ENCODE results near the gene ANGPT4.
"Not testable (repeated sequence)": the region's sequence is repeated elsewhere in the genome, so short reads cannot be mapped to it uniquely, and the experiment has no call there.

ANGPT4 gene

GRCh38 chr20:842547-842940 lies 73.6 kb downstream of the ANGPT4 start:
- no peak for DNase-seq (ENCODE audit: low spot score)

DNA sequence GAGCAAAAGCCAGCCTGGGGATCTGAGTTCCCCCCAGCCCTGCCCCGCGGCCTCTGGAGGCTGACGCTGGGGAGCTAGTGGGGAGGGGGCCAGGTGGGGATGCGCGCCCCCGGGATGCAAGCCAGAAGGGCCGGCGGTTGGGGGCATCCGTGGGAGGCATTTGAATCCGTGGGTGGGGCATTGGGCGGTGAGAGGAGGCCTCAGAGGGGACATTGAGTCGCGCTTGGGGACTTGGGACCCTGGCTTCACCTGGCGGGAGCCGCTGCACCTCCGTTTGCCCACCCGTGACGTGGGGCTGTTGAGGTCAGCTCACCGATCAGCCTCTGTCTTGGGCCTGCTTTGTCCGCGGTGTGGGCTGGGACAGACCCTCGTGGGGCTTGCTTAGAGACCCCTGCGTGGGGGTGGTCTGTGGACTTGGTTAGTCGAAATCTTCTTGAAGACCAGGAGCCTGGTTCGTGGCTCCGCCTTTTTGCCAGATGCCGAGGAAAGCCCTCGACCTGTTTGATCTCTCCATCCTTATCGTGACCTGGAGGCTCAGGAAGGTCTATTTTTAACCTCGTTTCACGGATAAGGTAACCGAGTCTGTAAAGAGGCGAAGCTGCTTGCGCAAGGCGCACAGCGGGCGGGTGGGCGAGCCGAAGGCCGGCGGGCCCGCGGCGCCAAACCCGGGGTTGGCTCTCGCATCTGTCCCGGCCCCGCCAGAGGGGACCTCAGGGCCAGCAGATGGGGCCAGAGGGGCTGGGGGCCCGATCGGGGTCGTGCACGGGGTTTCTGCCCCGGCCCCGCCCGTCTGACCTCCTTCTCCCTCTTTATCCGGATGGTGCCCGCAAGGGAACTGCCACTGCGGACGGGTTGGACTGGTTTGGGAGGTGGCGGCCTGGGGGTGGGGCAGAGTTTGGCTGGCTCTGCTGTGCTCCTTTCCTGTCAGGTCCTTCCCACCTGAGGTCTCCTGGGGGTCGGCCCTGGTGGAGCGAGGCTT lies 74.3 kb downstream of the ANGPT4 start:
- DNase-seq (ENCODE audit: low spot score), result no peak

DNA sequence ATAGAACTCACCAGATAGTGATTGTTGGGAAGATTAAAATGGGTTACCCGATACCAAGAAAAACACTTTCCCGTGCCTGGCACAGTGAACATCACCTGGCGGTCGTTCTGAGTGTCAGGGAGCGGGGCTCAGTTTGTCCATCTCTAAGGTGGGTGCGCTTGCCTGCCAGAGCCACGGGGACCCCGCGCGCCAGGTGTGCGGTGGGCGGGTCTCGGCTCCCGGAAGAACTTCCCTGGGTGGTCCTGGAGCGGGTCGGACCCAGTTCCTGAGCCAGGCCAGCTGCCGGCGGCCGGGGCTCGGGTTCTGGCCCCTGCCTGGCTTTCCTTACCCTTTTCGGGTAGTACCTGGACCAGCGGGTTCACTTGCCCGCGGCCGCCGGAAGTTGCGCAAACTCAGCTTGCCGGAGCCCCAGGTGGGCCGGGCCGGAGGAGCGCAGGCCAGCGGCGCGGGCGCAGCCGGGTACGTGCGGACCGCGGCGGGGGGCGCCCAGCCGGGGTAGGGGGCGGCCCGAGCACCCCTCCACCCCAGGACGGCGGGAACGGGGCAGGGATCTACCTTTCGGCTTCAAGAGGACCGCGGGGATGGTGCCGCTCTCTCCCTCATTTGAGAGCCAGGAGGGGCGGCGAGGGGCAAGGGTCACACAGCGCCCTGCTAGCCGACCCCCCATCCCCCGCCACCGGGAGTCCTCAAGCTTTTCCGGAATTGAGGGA lies 75.1 kb downstream of the ANGPT4 start:
- peak; percentile 43 for DNase-seq (ENCODE audit: low spot score)

- DNase-seq (ENCODE audit: low spot score), result no peak
These were observed 75.7 kb downstream of the ANGPT4 start for GRCh38 chr20:840503-840857.

- no peak for DNase-seq (ENCODE audit: low spot score)
These were observed 76.5 kb downstream of the ANGPT4 start for GRCh38 chr20:839626-840025.

GRCh38 chr20:839015-839414 lies 77.1 kb downstream of the ANGPT4 start:
- no peak for DNase-seq (ENCODE audit: low spot score)

GRCh38 chr20:836190-836589 lies 79.9 kb downstream of the ANGPT4 start:
- no peak for DNase-seq (ENCODE audit: low spot score)

GRCh38 chr20:835608-836045 lies 80.5 kb downstream of the ANGPT4 start:
- DNase-seq (ENCODE audit: low spot score), result no peak

DNA sequence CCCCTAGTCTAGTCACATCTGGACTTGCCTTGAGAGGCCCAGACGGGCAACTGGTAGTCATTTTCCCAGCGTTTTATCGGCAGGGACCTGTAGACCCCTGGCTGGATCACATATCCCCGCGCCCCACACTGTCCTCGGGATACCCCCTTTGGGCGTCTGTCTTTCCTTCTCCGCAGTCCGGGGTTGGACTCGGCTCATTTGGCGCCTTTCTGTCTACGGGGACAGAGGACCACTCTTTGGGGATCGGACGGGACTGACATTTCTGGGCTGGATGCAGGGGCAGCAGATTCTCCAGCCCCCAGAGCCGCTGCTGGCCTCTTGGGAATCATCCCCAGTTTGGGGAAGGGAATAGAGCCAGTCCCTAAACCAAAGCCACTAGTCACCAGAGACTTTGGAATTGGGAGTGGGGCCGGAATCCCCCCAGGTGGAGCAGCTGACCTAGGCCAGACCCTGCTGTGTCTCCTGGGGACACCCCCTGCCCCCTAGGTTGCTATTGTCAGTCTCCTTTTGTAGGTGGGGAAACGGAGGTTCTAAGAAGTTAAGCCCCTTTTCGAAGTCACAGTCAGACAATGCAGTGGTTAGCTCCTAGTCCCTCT lies 81.9 kb downstream of the ANGPT4 start:
- DNase-seq (ENCODE audit: low spot score), result no peak

- DNase-seq (ENCODE audit: low spot score), result peak; percentile 95
These were observed 82.5 kb downstream of the ANGPT4 start, which contains the start of gene FAM110A for GRCh38 chr20:833450-834150. Gene FAM110A, plus strand, starts transcription at chr20:833715. Its CDS starts 11,090 bp downstream, at chr20:844805.

DNA sequence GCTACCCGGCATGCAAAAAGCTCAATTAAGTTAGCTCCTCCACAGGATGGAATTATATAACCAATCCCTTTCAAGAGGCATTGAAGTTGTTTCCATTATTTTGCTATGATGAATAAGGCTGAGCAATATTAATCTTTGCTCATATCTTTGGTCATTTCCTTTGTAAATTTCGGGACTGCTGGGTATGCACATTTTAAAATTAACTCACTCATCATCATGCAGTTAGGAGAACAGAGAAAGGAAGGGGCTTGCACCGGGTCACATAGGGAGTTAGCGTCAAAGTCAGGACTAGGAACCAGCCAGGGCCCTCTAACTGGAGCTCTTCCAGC lies 83.0 kb downstream of the ANGPT4 start:
- no peak for DNase-seq (ENCODE audit: low spot score)

GRCh38 chr20:831956-832355 lies 84.2 kb downstream of the ANGPT4 start:
- no peak for DNase-seq (ENCODE audit: low spot score)

GRCh38 chr20:831251-831650 lies 84.9 kb downstream of the ANGPT4 start:
- DNase-seq (ENCODE audit: low spot score), result no peak

GRCh38 chr20:830011-830521 lies 86.1 kb downstream of the ANGPT4 start:
- DNase-seq (ENCODE audit: low spot score), result no peak

DNA sequence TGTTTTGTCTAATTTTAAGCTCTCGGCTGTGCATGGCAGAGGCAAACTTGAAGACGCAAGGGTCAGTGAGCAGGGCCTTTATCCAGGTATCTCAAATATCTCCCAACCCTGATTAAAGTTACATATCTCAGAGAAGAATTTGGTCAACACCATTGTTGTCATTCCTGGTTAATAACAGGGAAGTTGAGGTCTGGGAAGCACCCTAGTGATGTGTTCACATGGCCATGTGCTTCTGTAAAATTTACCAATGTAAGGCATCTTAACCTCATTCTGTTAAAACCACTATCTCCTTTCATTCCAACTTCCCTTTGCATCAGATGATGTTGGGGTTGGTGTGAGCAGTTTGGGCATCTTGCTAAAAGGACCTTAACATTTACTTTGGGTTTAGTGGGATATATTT lies 86.6 kb downstream of the ANGPT4 start:
- DNase-seq (ENCODE audit: low spot score), result peak; percentile 23

GRCh38 chr20:828987-829386 lies 87.1 kb downstream of the ANGPT4 start:
- no peak for DNase-seq (ENCODE audit: low spot score)

GRCh38 chr20:827981-828380 lies 88.2 kb downstream of the ANGPT4 start:
- not testable (repeated sequence) for DNase-seq (ENCODE audit: low spot score)

- no peak for DNase-seq (ENCODE audit: low spot score)
These were observed 89.3 kb downstream of the ANGPT4 start for GRCh38 chr20:826695-827323.

- DNase-seq (ENCODE audit: low spot score), result no peak
These were observed 90.3 kb downstream of the ANGPT4 start for GRCh38 chr20:825710-826421.

DNA sequence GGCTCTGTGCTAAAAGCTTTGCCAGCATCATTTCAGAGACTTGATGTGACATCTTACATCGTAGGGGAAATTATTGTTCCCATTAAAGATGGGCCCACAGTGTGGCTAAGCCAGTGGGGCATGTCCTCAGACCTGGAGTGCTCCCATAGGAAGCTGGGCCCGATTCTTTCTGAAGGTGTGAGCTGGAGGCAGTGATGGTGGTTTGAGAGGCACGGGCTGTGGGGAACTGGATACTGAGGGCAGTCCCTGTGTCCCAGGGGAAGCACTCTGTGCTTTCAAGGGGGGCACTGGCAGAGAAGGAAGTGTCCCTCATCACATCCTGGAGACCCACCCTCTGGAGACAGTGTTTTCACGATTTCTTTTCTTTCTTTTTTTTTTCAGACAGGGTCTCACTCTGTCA lies 91.2 kb downstream of the ANGPT4 start:
- DNase-seq (ENCODE audit: low spot score), result no peak

GRCh38 chr20:824490-824889 lies 91.6 kb downstream of the ANGPT4 start:
- no peak for DNase-seq (ENCODE audit: low spot score)
